PC-3 (cell line): ENCODE data around the gene HPSE2.

Experiments
- CTCF ChIP-seq: fragments of 300-600 bp; sonication (generic); conservative IDR thresholded peaks from 2 replicates; pipeline ENCODE4 v1.5.1; 2017; ENCODE audit warnings: antibody characterized with exemption, low read depth, mild to moderate bottlenecking, low read length
- EZH2 ChIP-seq: fragments of 300-600 bp; sonication (generic); IDR thresholded peaks from one replicate; pipeline ENCODE4 v1.6.1; 2017; ENCODE audit warnings: antibody characterized with exemption, mild to moderate bottlenecking, low read length; ENCODE audit not compliant: unreplicated experiment

- no peak for TF ChIP-seq CTCF
- no peak for TF ChIP-seq EZH2
These were observed 32.3 kb downstream of the HPSE2 start for GRCh38 chr10:99203310-99203709.
